Measurements from ENCODE around the gene SNRPB2. TPM values are rescaled to one million over a fixed set of nuclear protein-coding genes. Genes with fewer than 3 reads are reported as not detected.

SNRPB2 gene
- total and polyA plus RNA-seq, 9 donors = 20.6 to 67.4 (median 50.5) TPM

- no peaks in the 10 kb centered on the region for H3K36me3 ChIP-seq
- TF ChIP-seq POLR2A (IDR thresholded peaks at IDR 0.05) (no peak), EP300 (IDR thresholded peaks at IDR 0.05) (no peak), CTCF (IDR thresholded peaks at IDR 0.05) (no peak)
- H3K27ac ChIP-seq = no peak overlapping the region
- H3K9me3 ChIP-seq = no peaks in the 10 kb centered on the region
- H3K27me3 ChIP-seq = no peaks in the 10 kb centered on the region
- no peak overlapping the region for H3K4me3 ChIP-seq
- DNase-seq = no peak
- intact Hi-C loops (cut with DNase I) = no loop called here
- no peaks in the 10 kb centered on the region for H3K4me1 ChIP-seq (ENCODE audit: insufficient read depth)
Observed at GRCh38 chr20:16713066-16713465, 16.8 kb upstream of the SNRPB2 start.

GRCh38 chr20:16714242-16714641, 15.6 kb upstream of the SNRPB2 start:
- Histone ChIP-seq H3K27ac (no peak overlapping the region), H3K9me3 (no peaks in the 10 kb centered on the region), H3K36me3 (no peaks in the 10 kb centered on the region), H3K4me3 (no peak overlapping the region), H3K4me1 (ENCODE audit: insufficient read depth) (no peaks in the 10 kb centered on the region), H3K27me3 (no peaks in the 10 kb centered on the region)
- DNase-seq = no peak
- 75 to 79% (median 77%) methylated on average over 5 of the region's 5 CpGs for WGBS, 3 donors
- TF ChIP-seq POLR2A (IDR thresholded peaks at IDR 0.05) = no peak
- TF ChIP-seq CTCF (IDR thresholded peaks at IDR 0.05) = no peak
- no peak for TF ChIP-seq EP300 (IDR thresholded peaks at IDR 0.05)
- intact Hi-C loops (cut with DNase I) = no loop called here

- Histone ChIP-seq H3K27ac (no peak overlapping the region), H3K27me3 (no peaks in the 10 kb centered on the region)
- DNase-seq = no peak
Observed at GRCh38 chr20:16714751-16715150, 15.1 kb upstream of the SNRPB2 start.

DNA sequence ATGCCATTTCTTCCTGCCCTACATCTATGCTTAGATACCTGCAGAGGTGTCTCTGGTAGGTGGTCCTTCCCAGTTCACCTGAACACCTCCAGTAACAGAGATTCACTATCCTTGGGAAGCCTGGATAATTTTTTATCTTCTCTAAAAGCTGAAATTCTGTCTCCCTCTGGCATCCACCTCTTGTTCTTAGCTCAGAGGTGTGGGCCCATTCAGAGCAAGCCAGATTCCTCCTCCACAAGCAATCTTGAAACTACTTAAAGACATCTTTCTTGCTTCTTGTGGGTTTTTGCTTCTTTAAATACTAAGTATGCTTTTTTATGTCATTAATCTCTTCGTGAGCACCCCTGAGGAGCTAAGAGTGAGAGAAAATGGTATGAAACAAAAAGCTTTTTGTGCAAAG, 10.4 kb upstream of the SNRPB2 start:
- no peak for TF ChIP-seq POLR2A (IDR thresholded peaks at IDR 0.05)
- Histone ChIP-seq H3K27ac (no peak overlapping the region), H3K4me1 (ENCODE audit: insufficient read depth) (no peaks in the 10 kb centered on the region), H3K4me3 (no peak overlapping the region), H3K36me3 (no peaks in the 10 kb centered on the region), H3K27me3 (no peaks in the 10 kb centered on the region), H3K9me3 (no peaks in the 10 kb centered on the region)
- DNase-seq = no peak
- intact Hi-C loops (cut with DNase I) = no loop called here
- WGBS, 3 donors = 62 to 69% (median 66%) methylated on average over 1 of the region's 1 CpG

More at GRCh38 chr20:16714751-16715150, 15.1 kb upstream of the SNRPB2 start:
- Histone ChIP-seq H3K36me3 (no peaks in the 10 kb centered on the region), H3K4me1 (ENCODE audit: insufficient read depth) (no peaks in the 10 kb centered on the region), H3K4me3 (no peak overlapping the region), H3K9me3 (no peaks in the 10 kb centered on the region)
- WGBS, 3 donors = 66 to 72% (median 70%) methylated on average over 4 of the region's 4 CpGs
- intact Hi-C loops (cut with DNase I) = no loop called here
- TF ChIP-seq EP300 (IDR thresholded peaks at IDR 0.05) = no peak
- no peak for TF ChIP-seq CTCF (IDR thresholded peaks at IDR 0.05)
- TF ChIP-seq POLR2A (IDR thresholded peaks at IDR 0.05) = no peak

- TF ChIP-seq CTCF (IDR thresholded peaks at IDR 0.05) (no peak), POLR2A (IDR thresholded peaks at IDR 0.05) (no peak), EP300 (IDR thresholded peaks at IDR 0.05) (no peak)
- DNase-seq = no peak
- no peak overlapping the region for H3K27ac ChIP-seq
- no peaks in the 10 kb centered on the region for H3K36me3 ChIP-seq
- peak overlapping the region; percentile 97 for H3K4me3 ChIP-seq
- 88 to 98% (median 97%) methylated on average over 1 of the region's 1 CpG for WGBS, 3 donors
- no peaks in the 10 kb centered on the region for H3K27me3 ChIP-seq
- H3K9me3 ChIP-seq = no peaks in the 10 kb centered on the region
- intact Hi-C loops (cut with DNase I) = no loop called here
- peaks cover 2% of the 10 kb centered on the region for H3K4me1 ChIP-seq (ENCODE audit: insufficient read depth)
Observed at GRCh38 chr20:16729080-16729479, 746 bp upstream of the SNRPB2 start.
